PC-3 (cell line): ENCODE results near the gene NEUROG3. TPM values are rescaled to one million over a fixed set of nuclear protein-coding genes. Genes with fewer than 3 reads are reported as not detected.

Source experiments
- ATAC-seq: fragments of 200-7000 bp; cut with Tn5 transposase; 2 replicates; pipeline ENCODE4 v1.9.1; 2020; ENCODE audit warnings: mild to moderate bottlenecking, moderate library complexity
- BruUV-seq: library from RNA; stranded (reverse); fragments of 400-500 nt; replicated peaks from 2 replicates; lab custom pipeline; 2021; lab: Mats Ljungman, UMichigan
- CTCF ChIA-PET: fragments of 300-600 bp; sonication (Branson Sonifier 250); formaldehyde crosslinking; loops from one replicate; lab custom pipeline; 2022; ENCODE audit warnings: antibody characterized with exemption; lab: Charles Lee
- POLR2A ChIA-PET: fragments of 300-600 bp; sonication (Branson Sonifier 250); formaldehyde crosslinking; loops from one replicate; lab custom pipeline; 2022; ENCODE audit warnings: antibody characterized with exemption; ENCODE audit not compliant: unreplicated experiment; lab: Charles Lee
- DNase-seq: peaks from one replicate; pipeline ENCODE4 v3.0.0-alpha.2; 2015
- H2AFZ ChIP-seq: fragments of 300-600 bp; sonication (generic); 2 replicates; pipeline ENCODE4 v1.6.0; 2016; ENCODE audit warnings: antibody characterized with exemption, low read length
- H3F3A ChIP-seq: fragments of 300-600 bp; sonication (generic); one replicate; pipeline ENCODE4 v1.6.0; 2017; ENCODE audit warnings: antibody characterized with exemption, low read length, control low read depth, mild to moderate bottlenecking; ENCODE audit not compliant: unreplicated experiment
- H3K27ac ChIP-seq: fragments of 300-600 bp; sonication (generic); 2 replicates; pipeline ENCODE4 v1.5.1; 2016; ENCODE audit warnings: mild to moderate bottlenecking, low read length
- H3K27me3 ChIP-seq: fragments of 300-600 bp; sonication (generic); 2 replicates; pipeline ENCODE4 v1.6.1; 2016; ENCODE audit warnings: low read length, mixed read lengths
- H3K36me3 ChIP-seq: fragments of 300-600 bp; sonication (generic); 2 replicates; pipeline ENCODE4 v1.6.1; 2016; ENCODE audit warnings: low read depth, mixed run types, low read length, mixed read lengths
- H3K4me1 ChIP-seq: fragments of 300-600 bp; sonication (generic); 2 replicates; pipeline ENCODE4 v1.5.1; 2016; ENCODE audit warnings: low read length; ENCODE audit not compliant: insufficient read depth
- H3K4me2 ChIP-seq: fragments of 300-600 bp; sonication (generic); 2 replicates; pipeline ENCODE4 v1.6.0; 2016; ENCODE audit warnings: low read length
- H3K4me3 ChIP-seq: fragments of 300-600 bp; sonication (generic); 2 replicates; pipeline ENCODE4 v1.5.1; 2016; ENCODE audit warnings: mild to moderate bottlenecking, low read length, mixed read lengths
- H3K79me2 ChIP-seq: fragments of 300-600 bp; sonication (generic); 2 replicates; pipeline ENCODE4 v1.6.1; 2017; ENCODE audit warnings: low read length, mixed read lengths
- H3K9ac ChIP-seq: fragments of 300-600 bp; sonication (generic); 2 replicates; pipeline ENCODE4 v1.6.0; 2016; ENCODE audit warnings: mild to moderate bottlenecking, low read length
- H3K9me2 ChIP-seq: fragments of 300-600 bp; sonication (generic); replicated peaks from 2 replicates; pipeline ENCODE4 v1.6.1; 2016; ENCODE audit warnings: mixed run types, low read length, mixed read lengths
- H3K9me3 ChIP-seq: fragments of 300-600 bp; sonication (generic); 2 replicates; pipeline ENCODE4 v1.6.1; 2016; ENCODE audit warnings: low read length, mixed read lengths
- H4K20me1 ChIP-seq: fragments of 300-600 bp; sonication (generic); 2 replicates; pipeline ENCODE4 v1.6.1; 2016; ENCODE audit warnings: low read length, mixed read lengths
- EZH2 ChIP-seq: fragments of 300-600 bp; sonication (generic); IDR thresholded peaks from one replicate; pipeline ENCODE4 v1.6.1; 2017; ENCODE audit warnings: antibody characterized with exemption, mild to moderate bottlenecking, low read length; ENCODE audit not compliant: unreplicated experiment
- EZH2phosphoT487 ChIP-seq: fragments of 300-600 bp; sonication (generic); IDR thresholded peaks from 2 replicates; pipeline ENCODE4 v1.6.1; 2018; ENCODE audit warnings: mild to moderate bottlenecking, antibody characterized with exemption, low read length, borderline replicate concordance
- intact Hi-C: fragments of 100-400 bp; cut with micrococcal nuclease; formaldehyde crosslinking; loops from 2 replicates; pipeline ENCODE4 v1.9.0; 2023
- total RNA-seq: library from RNA; depleted of rRNA; stranded (reverse); fragments of >200 nt; gene quantifications from 2 replicates; pipeline ENCODE4 v1.2.3, GENCODE V29; 2014
- TF ChIP-seq, protein P1 (sequence below): fragments of 300-600 bp; sonication (generic); conservative IDR thresholded peaks from 2 replicates; pipeline ENCODE4 v1.5.1; 2017; ENCODE audit warnings: antibody characterized with exemption, low read depth, mild to moderate bottlenecking, low read length

Gene NEUROG3
- total RNA-seq, 1 experiment from 2014 or later, result not detected

DNA sequence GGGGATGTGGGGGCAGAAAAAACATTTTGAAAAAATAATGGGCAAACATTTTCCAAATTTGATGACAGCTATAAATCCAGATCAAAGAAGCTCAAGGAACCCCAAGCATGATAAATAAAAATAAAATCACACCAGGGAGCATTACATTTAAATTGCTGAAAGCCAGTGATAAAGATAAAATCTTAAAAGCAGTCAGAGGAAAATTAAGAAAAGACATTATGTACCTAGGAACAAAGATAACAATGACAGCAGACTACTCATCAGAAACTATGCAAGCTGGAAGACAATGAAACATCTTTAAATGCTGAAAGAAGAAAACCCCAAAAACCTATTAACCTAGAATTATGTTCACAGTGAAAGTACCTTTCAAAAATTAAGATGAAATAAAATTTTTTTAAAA is 23.3 kb downstream of the NEUROG3 start:
- Histone ChIP-seq H3K27ac (no peak overlapping the region), H3K9me3 (peaks cover 26% of the 10 kb centered on the region), H3K36me3 (no peaks in the 10 kb centered on the region), H3K79me2 (no peaks in the 10 kb centered on the region), H2AFZ (no peak overlapping the region), H3K9ac (no peak overlapping the region), H3K27me3 (peaks cover 29% of the 10 kb centered on the region), H3F3A (no peaks in the 10 kb centered on the region), H3K4me2 (no peak overlapping the region), H3K9me2 (no peaks in the 10 kb centered on the region), H4K20me1 (no peaks in the 10 kb centered on the region), H3K4me3 (no peak overlapping the region), H3K4me1 (no peaks in the 10 kb centered on the region)
- CTCF ChIA-PET, result no interaction called here
- POLR2A ChIA-PET, result no interaction called here
- no TSS peak for BruUV-seq
- ATAC-seq, result no peak
- no peak for DNase-seq
- TF ChIP-seq, protein P1, sequence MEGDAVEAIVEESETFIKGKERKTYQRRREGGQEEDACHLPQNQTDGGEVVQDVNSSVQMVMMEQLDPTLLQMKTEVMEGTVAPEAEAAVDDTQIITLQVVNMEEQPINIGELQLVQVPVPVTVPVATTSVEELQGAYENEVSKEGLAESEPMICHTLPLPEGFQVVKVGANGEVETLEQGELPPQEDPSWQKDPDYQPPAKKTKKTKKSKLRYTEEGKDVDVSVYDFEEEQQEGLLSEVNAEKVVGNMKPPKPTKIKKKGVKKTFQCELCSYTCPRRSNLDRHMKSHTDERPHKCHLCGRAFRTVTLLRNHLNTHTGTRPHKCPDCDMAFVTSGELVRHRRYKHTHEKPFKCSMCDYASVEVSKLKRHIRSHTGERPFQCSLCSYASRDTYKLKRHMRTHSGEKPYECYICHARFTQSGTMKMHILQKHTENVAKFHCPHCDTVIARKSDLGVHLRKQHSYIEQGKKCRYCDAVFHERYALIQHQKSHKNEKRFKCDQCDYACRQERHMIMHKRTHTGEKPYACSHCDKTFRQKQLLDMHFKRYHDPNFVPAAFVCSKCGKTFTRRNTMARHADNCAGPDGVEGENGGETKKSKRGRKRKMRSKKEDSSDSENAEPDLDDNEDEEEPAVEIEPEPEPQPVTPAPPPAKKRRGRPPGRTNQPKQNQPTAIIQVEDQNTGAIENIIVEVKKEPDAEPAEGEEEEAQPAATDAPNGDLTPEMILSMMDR, result no peak
- TF ChIP-seq EZH2 (no peak), EZH2phosphoT487 (no peak)
- intact Hi-C loops, result no loop called here

DNA sequence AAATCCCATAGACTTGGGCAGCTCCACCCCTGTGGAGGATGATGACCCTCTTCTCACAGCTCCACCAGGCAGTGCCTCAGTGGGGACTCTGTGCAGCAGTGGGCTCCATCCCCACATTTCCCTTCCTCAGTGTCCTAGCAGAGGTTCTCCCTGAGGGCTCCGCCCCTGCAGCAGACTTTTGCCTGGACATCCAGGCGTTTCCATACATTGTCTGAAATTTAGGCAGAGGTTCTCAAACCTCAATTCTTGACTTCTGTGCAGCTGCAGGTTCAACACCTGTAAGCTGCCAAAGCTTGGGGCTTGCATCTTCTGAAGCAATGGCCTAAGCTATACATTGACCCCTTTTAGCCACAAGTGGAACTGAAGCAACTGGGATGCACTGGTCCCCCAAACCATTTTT is 31.8 kb downstream of the NEUROG3 start:
- POLR2A ChIA-PET, result no interaction called here
- intact Hi-C loops, result no loop called here
- CTCF ChIA-PET, result no interaction called here
- DNase-seq (no peak), ATAC-seq (no peak)
- Histone ChIP-seq H3K9me2 (no peaks in the 10 kb centered on the region), H4K20me1 (no peaks in the 10 kb centered on the region), H2AFZ (no peak overlapping the region), H3K36me3 (no peaks in the 10 kb centered on the region), H3F3A (no peaks in the 10 kb centered on the region), H3K27ac (no peak overlapping the region), H3K79me2 (no peaks in the 10 kb centered on the region), H3K4me2 (no peak overlapping the region), H3K9me3 (0 out of 2 replicates have a peak, but pooled peaks cover 11% of the 10 kb centered on the region), H3K27me3 (no peaks in the 10 kb centered on the region), H3K9ac (no peak overlapping the region), H3K4me3 (no peak overlapping the region), H3K4me1 (no peaks in the 10 kb centered on the region)
- no TSS peak for BruUV-seq
- no peak for TF ChIP-seq EZH2phosphoT487
- TF ChIP-seq EZH2, result no peak
- TF ChIP-seq, protein P1, result no peak

DNA sequence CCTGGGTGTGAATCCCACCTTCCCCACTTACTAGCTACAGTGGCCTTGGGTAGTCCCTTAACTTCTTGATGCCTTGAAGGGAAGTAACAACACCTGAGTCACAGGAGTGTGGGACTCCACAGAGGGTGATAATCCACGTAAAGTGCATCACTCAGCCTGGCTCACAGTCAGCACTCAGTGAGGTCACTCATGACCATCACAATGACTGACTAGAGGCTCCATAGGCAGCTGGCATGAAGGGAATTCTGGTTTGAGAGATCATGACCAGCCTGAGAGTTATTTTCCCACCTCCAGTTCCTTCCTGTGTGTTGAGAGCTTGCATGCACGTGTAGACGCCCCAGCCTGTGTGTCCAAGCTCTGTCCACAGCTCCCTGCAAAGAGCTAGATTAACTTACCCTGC is 34.8 kb downstream of the NEUROG3 start:
- Histone ChIP-seq H3K27me3 (no peaks in the 10 kb centered on the region), H3K9ac (no peak overlapping the region), H3F3A (no peaks in the 10 kb centered on the region), H3K4me1 (no peaks in the 10 kb centered on the region), H3K4me2 (no peak overlapping the region), H2AFZ (no peak overlapping the region), H3K9me3 (0 out of 2 replicates have a peak, but pooled peaks cover 11% of the 10 kb centered on the region), H3K9me2 (no peaks in the 10 kb centered on the region), H3K27ac (no peak overlapping the region), H3K36me3 (no peaks in the 10 kb centered on the region), H4K20me1 (no peaks in the 10 kb centered on the region), H3K4me3 (no peak overlapping the region), H3K79me2 (no peaks in the 10 kb centered on the region)
- ChIA-PET CTCF (no interaction called here), POLR2A (no interaction called here)
- BruUV-seq, result no TSS peak
- DNase-seq (no peak), ATAC-seq (no peak)
- TF ChIP-seq, protein P1, result no peak
- TF ChIP-seq EZH2 (no peak), EZH2phosphoT487 (no peak)
- intact Hi-C loops, result no loop called here
